Endothelial cell (in vitro differentiated cells): ENCODE data around the gene GABRB1. TPM values are rescaled to one million over a fixed set of nuclear protein-coding genes. Genes with fewer than 3 reads are reported as not detected.

Experiments
- DNase-seq: peaks from one replicate; pipeline ENCODE4 v3.0.0; 2021; ENCODE audit warnings: low spot score
- H3K27ac Mint-ChIP-seq: one replicate; pipeline ENCODE4 v1.8.0; 2021; ENCODE audit warnings: mixed read lengths, inconsistent platforms; ENCODE audit not compliant: unreplicated experiment
- H3K27me3 Mint-ChIP-seq: one replicate; pipeline ENCODE4 v1.8.0; 2021; ENCODE audit warnings: mild to moderate bottlenecking, moderate library complexity, mixed read lengths, inconsistent platforms; ENCODE audit not compliant: unreplicated experiment
- H3K36me3 Mint-ChIP-seq: one replicate; pipeline ENCODE4 v1.8.0; 2021; ENCODE audit warnings: mild to moderate bottlenecking, low read depth, mixed read lengths, inconsistent platforms; ENCODE audit not compliant: unreplicated experiment
- H3K4me1 Mint-ChIP-seq: one replicate; pipeline ENCODE4 v1.8.0; 2021; ENCODE audit warnings: mild to moderate bottlenecking, mixed read lengths, inconsistent platforms; ENCODE audit not compliant: unreplicated experiment
- H3K4me3 Mint-ChIP-seq: one replicate; pipeline ENCODE4 v1.8.0; 2021; ENCODE audit warnings: mild to moderate bottlenecking, mixed read lengths, inconsistent platforms; ENCODE audit not compliant: unreplicated experiment
- H3K9me3 Mint-ChIP-seq: one replicate; pipeline ENCODE4 v1.8.0; 2021; ENCODE audit warnings: mixed read lengths, inconsistent platforms; ENCODE audit not compliant: unreplicated experiment
- total RNA-seq: library from RNA; stranded (reverse); fragmentation: NEBNext Ultra II Directional; extraction: Animal tissue kit (Norgen Biotek cat#: 25700); gene quantifications from one replicate; pipeline ENCODE4 v1.2.1, GENCODE V29; 2021; ENCODE audit not compliant: unreplicated experiment
- TF ChIP-seq, protein P1 (sequence below): fragments of 200-600 bp; sonication (generic); IDR thresholded peaks from one replicate; pipeline ENCODE4 v1.5.0; 2021; ENCODE audit warnings: antibody characterized with exemption; ENCODE audit not compliant: unreplicated experiment

The GABRB1 gene
- total RNA-seq, 1 donor from 2014 or later = not detected

DNA sequence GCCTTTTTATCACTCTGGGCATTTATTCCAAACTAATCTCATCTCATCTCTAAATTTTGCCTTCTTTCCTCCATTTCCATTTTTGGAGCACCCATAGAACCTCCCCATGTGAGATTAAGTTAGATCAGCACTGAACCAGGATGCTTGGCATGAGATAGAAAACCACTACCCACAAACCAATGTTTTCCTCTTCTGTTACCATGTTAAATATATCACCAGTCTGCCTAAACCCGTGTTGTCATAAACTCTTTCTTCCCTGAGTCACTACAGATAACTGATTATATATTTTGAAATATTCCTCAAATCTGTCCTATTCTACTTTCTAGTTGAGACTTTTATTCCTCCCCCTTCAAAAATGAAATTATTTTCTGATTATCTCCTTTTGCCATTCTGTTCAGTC is 37.6 kb downstream of the GABRB1 start:
- Mint-ChIP-seq H3K9me3 (no peaks in the 10 kb centered on the region), H3K27ac (no peak overlapping the region), H3K4me1 (no peaks in the 10 kb centered on the region), H3K36me3 (no peaks in the 10 kb centered on the region), H3K27me3 (no peaks in the 10 kb centered on the region), H3K4me3 (no peak overlapping the region)
- no peak for DNase-seq
- TF ChIP-seq, protein P1, sequence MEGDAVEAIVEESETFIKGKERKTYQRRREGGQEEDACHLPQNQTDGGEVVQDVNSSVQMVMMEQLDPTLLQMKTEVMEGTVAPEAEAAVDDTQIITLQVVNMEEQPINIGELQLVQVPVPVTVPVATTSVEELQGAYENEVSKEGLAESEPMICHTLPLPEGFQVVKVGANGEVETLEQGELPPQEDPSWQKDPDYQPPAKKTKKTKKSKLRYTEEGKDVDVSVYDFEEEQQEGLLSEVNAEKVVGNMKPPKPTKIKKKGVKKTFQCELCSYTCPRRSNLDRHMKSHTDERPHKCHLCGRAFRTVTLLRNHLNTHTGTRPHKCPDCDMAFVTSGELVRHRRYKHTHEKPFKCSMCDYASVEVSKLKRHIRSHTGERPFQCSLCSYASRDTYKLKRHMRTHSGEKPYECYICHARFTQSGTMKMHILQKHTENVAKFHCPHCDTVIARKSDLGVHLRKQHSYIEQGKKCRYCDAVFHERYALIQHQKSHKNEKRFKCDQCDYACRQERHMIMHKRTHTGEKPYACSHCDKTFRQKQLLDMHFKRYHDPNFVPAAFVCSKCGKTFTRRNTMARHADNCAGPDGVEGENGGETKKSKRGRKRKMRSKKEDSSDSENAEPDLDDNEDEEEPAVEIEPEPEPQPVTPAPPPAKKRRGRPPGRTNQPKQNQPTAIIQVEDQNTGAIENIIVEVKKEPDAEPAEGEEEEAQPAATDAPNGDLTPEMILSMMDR = no peak

DNA sequence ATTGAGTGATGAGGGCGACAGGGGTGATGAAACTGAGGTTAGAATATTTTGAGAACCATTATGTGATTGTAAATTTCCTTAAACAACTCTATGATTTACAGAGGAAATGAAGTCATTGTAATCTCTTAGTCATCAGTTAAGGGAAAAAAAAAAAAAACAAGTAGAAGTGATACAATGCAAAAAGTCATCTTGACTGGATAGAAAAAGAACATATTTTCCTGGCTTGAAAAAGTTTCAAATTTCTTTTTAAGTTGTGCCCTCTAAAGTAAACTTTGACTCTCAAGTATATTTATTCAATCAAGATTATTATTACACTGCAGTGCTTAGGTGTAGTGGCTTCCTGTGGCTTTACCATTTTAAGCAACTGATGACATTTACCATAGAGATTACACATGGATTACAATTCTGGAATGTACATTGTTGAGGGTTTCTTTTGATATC is 40.6 kb downstream of the GABRB1 start:
- no peak overlapping the region for H3K27ac Mint-ChIP-seq
- no peaks in the 10 kb centered on the region for H3K27me3 Mint-ChIP-seq
- TF ChIP-seq, protein P1 = no peak
- DNase-seq = no peak
- H3K36me3 Mint-ChIP-seq = no peaks in the 10 kb centered on the region
- H3K4me3 Mint-ChIP-seq = no peak overlapping the region
- no peaks in the 10 kb centered on the region for H3K9me3 Mint-ChIP-seq
- H3K4me1 Mint-ChIP-seq = peaks cover 7% of the 10 kb centered on the region

DNA sequence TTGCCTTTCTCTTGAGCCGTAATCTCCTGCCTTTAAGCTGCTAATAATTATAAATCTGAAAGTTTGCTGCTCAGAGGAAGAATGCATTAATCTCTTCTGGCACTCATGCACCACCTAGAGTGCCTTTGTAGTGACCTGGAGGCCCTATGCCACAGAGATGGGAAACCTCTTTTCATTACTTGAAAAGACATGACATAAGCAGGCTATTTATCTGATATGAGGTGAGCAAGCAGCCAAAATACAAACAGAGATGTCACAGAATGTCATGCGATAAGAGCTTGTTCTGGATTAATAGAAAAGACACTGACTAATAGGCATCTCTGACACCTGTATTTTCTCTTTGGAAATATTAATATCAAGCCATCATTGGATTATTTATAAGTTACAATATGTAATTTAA is 42.3 kb downstream of the GABRB1 start:
- Mint-ChIP-seq H3K27me3 (no peaks in the 10 kb centered on the region), H3K36me3 (no peaks in the 10 kb centered on the region), H3K9me3 (no peaks in the 10 kb centered on the region), H3K4me3 (no peak overlapping the region), H3K4me1 (peaks cover 8% of the 10 kb centered on the region), H3K27ac (no peak overlapping the region)
- TF ChIP-seq, protein P1 = no peak
- DNase-seq = no peak

DNA sequence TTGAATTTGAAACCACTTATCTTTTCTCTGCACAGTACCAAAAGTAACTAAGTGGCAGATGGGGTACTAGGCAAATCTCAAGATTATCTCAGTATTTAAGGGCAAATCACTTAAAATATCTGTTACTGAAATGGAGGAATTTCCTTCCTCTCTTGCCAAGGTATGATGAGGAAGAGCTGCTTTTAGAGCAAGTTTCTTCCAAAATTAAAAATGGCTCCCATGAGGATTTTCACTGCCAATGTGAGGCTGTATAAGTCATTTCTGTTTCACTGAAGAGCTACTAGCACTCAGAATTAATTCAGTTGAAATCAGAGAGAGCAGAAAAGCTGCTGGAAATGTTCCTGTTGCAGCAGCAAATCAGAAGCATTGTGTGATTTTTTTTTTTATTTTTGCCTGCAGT is 43.4 kb downstream of the GABRB1 start:
- no peak overlapping the region for H3K27ac Mint-ChIP-seq
- H3K4me1 Mint-ChIP-seq = peaks cover 8% of the 10 kb centered on the region
- DNase-seq = no peak
- no peaks in the 10 kb centered on the region for H3K27me3 Mint-ChIP-seq
- no peak overlapping the region for H3K4me3 Mint-ChIP-seq
- TF ChIP-seq, protein P1 = no peak
- no peaks in the 10 kb centered on the region for H3K36me3 Mint-ChIP-seq
- no peaks in the 10 kb centered on the region for H3K9me3 Mint-ChIP-seq

DNA sequence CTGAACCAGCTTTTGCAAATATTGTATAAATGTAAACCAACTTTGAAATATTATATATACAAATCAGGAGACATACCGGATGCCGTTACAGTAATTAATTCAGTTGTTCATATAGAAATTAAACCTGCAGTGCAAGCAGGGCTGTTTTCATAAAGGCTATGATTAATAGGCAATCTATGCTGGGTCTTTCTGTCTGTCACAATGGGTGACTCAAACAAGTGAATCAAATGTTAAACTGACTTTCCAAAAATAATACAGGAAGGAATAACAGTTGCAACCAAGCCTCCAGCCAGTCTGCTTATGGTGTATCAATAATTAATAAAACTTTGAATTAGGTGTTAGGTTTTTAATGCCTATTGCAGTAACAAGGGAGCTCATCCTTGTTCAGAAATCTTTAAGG is 43.9 kb downstream of the GABRB1 start:
- no peaks in the 10 kb centered on the region for H3K9me3 Mint-ChIP-seq
- DNase-seq = no peak
- H3K27me3 Mint-ChIP-seq = no peaks in the 10 kb centered on the region
- H3K27ac Mint-ChIP-seq = no peak overlapping the region
- no peak overlapping the region for H3K4me3 Mint-ChIP-seq
- H3K4me1 Mint-ChIP-seq = peaks cover 8% of the 10 kb centered on the region
- TF ChIP-seq, protein P1 = no peak
- H3K36me3 Mint-ChIP-seq = no peaks in the 10 kb centered on the region
